GM18909 (cell line): ENCODE results near the gene PUS7.

Source experiments
- ATAC-seq: cut with Tn5 transposase; IDR thresholded peaks from one replicate; pipeline ENCODE4 v1.9.1; 2021; ENCODE audit warnings: mild to moderate bottlenecking; ENCODE audit not compliant: unreplicated experiment, poor library complexity

PUS7 gene

DNA sequence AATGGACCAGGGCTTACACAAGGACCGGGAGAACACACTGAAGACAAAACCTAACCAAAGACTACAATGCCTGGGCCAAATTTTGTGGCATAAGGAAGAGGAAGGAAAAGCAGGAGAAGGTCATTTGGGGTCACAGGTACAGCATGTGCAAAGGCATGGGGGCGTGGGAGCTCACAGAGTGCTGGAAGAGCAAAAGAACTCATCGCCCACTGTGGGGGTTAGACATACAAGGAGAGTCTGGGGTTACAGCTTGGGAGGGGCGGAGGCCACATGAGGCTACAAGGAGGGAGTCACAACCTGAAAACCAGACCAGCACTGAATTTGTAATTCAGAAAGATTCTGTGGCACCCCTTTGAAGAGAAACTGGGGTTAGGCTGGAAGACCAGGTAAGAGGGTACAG, 9.7 kb downstream of the PUS7 start:
- ATAC-seq, result no peak

- no peak for ATAC-seq
These were observed 19.9 kb downstream of the PUS7 start for GRCh38 chr7:105502173-105502572.

DNA sequence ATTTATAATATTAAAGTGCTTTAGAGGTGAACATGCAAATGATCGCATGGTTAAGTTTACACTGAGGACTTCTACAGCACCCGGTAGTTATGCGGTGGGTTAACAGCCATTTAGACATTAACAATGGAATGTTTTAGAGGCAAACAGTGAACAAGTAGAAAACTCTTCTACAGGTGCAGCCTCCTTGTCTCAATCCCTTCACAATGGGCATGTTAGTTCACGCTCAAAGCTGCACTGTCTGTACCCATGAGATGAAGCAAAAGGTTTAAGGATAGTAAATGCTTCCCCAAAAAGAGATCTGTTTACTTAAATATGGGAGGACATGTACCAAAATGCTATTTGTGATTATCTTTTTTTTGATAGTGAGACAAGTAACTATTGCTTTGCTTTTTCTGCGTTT, 25.1 kb downstream of the PUS7 start:
- no peak for ATAC-seq

DNA sequence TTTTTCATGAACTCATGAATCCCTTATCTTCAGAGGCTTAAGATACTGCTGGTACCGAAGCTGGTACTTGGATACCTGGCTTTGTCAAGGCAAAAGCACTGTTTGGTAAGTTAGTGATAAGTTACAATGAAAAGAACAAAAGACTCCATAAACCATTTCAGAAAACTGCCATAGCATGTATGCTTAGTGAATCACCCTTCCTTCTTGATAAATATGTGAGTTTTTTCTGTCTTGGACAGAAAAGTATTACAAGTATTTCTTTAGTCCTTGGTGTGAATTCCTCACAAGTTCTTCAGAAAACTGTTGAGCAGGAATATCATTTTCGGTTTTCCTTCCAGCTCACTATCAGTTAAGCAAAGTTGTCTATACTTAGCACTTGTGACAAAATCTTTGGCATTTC, 25.6 kb downstream of the PUS7 start:
- ATAC-seq, result no peak

- ATAC-seq, result no peak
These were observed 28.2 kb downstream of the PUS7 start for GRCh38 chr7:105493923-105494315.

DNA sequence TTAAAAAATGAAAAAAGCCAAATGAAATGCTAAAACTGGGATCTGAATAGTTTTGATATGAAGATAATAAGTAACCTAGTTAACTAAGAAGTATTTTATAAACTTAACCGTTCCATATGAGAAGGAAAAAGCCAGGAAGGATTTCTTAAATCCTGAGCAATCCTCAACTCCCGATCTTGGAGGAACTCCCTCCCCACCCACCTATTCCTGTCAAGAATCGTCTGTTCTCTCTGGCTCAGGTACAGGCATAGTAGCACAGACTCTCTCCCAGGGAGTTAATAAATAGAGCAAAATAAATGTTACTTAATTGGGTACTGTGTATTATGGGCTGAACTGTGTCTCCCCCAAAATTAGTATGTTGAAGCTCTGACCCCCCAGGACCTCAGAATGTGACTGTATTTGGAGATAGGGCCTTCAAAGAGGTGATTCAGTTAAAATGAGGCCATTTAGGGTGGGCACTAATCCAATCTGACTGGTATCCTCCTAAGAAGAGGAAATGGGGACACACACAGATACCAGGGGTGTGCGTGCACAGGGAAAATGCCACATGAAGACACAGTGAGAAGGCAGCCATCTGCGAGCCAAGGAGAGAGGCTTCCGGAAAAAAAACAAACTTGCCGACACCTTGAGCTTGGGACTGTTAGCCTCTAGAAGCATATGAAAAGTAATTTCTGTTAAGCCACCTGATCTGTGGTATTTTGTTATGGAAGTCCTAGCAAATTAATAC, 28.7 kb downstream of the PUS7 start:
- ATAC-seq, result no peak

- no peak for ATAC-seq
These were observed 32.7 kb downstream of the PUS7 start for GRCh38 chr7:105489409-105489808.

DNA sequence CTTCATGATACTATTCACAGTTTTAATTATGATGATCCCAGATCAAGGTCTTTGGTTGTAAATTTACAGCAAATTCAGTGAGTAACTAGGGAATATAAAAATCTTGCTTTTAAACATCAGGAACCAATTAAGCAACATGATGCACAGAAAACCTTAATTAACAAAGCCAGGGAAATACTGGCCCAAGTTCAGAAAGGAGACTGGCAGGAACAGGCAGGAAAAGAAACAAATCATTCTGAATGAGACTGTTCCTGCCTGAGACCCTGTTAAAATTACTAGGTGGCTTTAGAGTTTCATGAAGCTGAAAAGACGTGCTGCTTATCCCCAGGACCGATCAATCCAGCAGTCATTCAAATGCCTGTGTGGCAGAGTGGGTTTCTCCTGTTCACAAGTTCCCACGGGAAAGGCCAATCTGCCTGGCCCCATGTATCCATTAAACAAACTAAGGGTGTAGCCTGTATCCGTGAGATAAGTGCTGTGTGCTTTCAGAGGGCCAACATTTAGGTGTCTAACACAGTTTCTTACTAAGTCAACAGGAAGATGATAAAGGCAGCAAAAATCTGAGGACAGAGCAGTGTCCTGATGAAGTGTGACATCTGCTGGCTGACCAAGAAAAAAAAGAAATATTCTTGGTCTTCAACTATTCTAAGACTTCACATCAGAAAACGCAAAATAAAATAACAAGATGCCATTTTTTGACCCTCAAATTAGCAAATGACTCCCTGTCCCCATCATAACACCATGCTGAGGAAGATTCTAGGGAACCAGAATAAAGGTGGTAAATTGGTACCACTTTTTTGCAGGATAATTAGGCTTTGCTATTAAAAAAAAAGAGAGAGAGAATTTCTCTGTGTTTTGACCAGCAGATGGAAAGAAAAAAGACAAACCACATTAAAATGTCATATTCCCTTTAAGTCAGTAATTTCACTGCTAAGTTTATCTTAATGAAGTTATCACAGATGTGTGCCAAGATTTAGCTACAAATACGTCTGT, 34.2 kb downstream of the PUS7 start:
- no peak for ATAC-seq

GRCh38 chr7:105480931-105481330, 41.1 kb downstream of the PUS7 start:
- ATAC-seq, result no peak

- ATAC-seq, result no peak
These were observed 43.5 kb downstream of the PUS7 start for GRCh38 chr7:105478606-105479005.

GRCh38 chr7:105477908-105478307, 44.2 kb downstream of the PUS7 start:
- no peak for ATAC-seq

DNA sequence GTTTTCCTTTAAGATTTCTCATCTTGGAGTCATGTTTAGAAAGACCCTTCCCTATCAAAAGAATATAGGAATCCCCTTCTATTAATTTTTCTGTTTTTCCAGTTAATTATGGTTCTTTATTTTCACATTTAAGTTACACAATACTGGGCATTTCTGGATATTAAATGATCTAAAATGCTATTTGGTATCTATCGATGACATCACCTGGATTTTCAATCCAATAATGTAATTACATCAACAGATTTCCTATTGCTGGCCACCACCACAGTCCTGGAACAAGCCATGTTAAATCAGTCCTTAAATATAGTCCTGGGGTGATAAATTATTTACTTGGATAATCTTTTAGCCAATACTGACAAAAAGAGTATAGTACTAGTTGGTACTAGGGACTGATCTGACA, 48.0 kb downstream of the PUS7 start:
- no peak for ATAC-seq

GRCh38 chr7:105473163-105473562, 48.9 kb downstream of the PUS7 start:
- no peak for ATAC-seq

GRCh38 chr7:105470846-105471245, 51.2 kb downstream of the PUS7 start:
- no peak for ATAC-seq

DNA sequence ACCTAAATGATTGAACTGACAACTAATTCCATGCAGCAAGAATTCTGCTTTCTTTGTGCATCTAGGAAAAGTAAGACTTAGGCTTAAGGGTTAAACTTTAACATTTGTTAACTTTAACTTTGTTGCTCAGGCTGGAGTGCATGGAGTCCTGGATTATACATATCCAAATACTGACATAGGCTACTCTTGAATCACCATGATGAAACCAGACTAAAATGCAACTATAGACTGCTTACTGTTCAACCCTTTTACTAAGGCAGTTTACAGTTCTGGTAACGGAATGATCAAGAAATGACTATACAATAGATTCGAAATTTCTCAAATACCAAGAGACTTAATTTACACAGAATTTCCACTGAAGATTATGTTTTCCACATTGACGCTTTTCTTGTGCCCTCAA, 52.0 kb downstream of the PUS7 start:
- ATAC-seq, result no peak

DNA sequence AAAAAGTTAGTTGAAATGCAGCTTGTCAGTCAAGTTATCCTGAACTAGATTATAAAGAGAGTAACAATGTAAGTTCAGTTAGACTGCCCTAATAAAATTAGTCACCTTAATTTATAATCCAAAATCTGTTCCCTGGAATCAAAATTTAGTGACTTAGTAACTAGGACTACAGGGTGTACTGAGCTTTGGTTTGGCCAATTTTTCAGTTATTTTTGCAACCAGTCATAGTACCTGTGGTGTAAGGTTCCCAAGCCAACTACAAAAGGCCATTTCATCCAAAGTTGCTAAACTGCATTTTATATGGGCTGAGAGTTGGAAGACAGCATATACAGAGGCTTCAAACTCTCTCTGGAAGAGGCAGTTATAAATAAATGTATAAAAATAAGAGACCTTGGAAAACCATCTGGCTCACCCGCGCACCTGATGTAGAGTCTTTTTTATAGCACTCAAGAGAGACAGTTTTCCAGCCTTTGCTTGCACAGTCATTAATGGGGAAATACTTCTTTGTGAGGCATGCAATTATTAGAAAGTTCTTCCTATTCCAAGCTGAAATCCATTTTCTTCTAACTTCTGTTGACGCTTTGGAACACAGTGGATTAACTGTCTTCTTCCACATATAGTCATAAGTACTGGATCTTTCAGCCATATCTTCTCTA, 59.2 kb downstream of the PUS7 start:
- ATAC-seq, result no peak

- ATAC-seq, result no peak
These were observed 60.6 kb downstream of the PUS7 start for GRCh38 chr7:105461518-105461917.

DNA sequence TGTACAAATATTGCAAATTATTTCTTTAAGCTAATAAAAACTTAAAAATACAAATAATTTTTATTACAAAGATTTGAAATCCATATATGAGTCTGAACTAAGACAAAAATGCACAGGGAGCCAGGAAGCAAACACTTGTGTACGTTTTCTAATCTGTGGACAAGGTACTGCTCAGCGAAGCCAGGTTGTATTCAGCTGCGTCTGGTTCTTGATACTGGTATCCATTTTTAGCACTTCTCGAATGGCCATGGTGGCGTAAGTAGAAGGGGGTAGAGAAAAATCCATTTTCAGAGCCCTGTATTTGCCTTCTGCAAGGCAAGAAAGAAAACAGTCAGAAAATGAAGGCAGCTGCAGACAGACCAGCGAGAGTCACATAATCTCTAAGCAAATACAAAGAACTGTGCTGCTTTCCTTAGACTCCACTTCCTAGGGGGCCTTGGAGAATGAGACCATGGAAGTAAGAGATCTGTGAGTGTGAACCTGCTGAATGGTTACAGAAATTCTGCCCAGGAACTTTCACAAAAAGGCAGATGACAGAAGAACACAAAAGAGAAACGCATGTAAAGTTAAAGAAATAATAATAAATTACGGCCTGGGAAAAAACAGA, 64.3 kb downstream of the PUS7 start:
- no peak for ATAC-seq

- ATAC-seq, result no peak
These were observed 67.2 kb downstream of the PUS7 start for GRCh38 chr7:105454921-105455320.

- no peak for ATAC-seq
These were observed 67.8 kb downstream of the PUS7 start for GRCh38 chr7:105454095-105454747.
